GM12878 (cell line): Measurements from ENCODE around the gene CHCHD6. TPM values are rescaled to one million over a fixed set of nuclear protein-coding genes. Genes with fewer than 3 reads are reported as not detected.

Experiments
- ATAC-seq: fragments of 200-7000 bp; cut with Tn5 transposase; 3 replicates; pipeline ENCODE4 v1.9.1; 2020; ENCODE audit warnings: mild to moderate bottlenecking, moderate library complexity
- BruUV-seq: library from RNA; stranded (reverse); fragments of 400-500 nt; replicated peaks from 2 replicates; lab custom pipeline; 2021; lab: Mats Ljungman, UMichigan
- CTCF ChIA-PET: fragments of 300-600 bp; sonication (Branson Sonifier 250); formaldehyde crosslinking; extraction: SDS; loops from one replicate; lab custom pipeline; 2021; ENCODE audit warnings: inconsistent platforms; lab: Yijun Ruan, JAX
- POLR2A ChIA-PET: fragments of 350-600 bp; formaldehyde crosslinking; extraction: SDS; loops from one replicate; lab custom pipeline; 2021; ENCODE audit warnings: inconsistent platforms; lab: Charles Lee
- RAD21 ChIA-PET: fragments of 300-600 bp; sonication (Branson Sonifier 250); formaldehyde crosslinking; loops from one replicate; lab custom pipeline; 2023; ENCODE audit warnings: antibody characterized with exemption; ENCODE audit not compliant: unreplicated experiment; lab: Charles Lee
- SMC1A ChIA-PET: fragments of 300-600 bp; sonication (Branson Sonifier 250); formaldehyde crosslinking; loops from one replicate; lab custom pipeline; 2023; ENCODE audit not compliant: unreplicated experiment, uncharacterized antibody; lab: Charles Lee
- DNase-seq: peaks from one replicate; pipeline ENCODE4 v3.0.0-alpha.2; 2011; ENCODE audit warnings: low read depth, low spot score
- FAIRE-seq: peaks from 3 replicates; lab custom pipeline; 2011; peaks lifted over from hg19 to GRCh38; lab: Jason Lieb, UNC
- H2AFZ ChIP-seq: 2 replicates; pipeline ENCODE4 v1.6.0; 2011; ENCODE audit warnings: low read depth, low read length, control low read depth; ENCODE audit not compliant: control insufficient read depth
- H3K27ac ChIP-seq: 2 replicates; pipeline ENCODE4 v1.5.1; 2011; ENCODE audit warnings: control low read depth; ENCODE audit not compliant: control insufficient read depth, insufficient read depth
- H3K27me3 ChIP-seq, 2 experiments: replicated peaks in 1 of 2; 2 replicates each; pipeline versions ENCODE4 v1.6.0 to v1.6.1; 2011; ENCODE audit warnings: low read length in 1 of 2; ENCODE audit not compliant: control insufficient read depth in 2 of 2, insufficient read depth in 2 of 2
- H3K36me3 ChIP-seq, 2 experiments: 2 replicates each; pipeline ENCODE4 v1.5.1; 2011; ENCODE audit warnings: low read length in 1 of 2; ENCODE audit not compliant: control insufficient read depth in 2 of 2, insufficient read depth in 2 of 2
- H3K4me1 ChIP-seq: 2 replicates; pipeline ENCODE4 v1.6.1; 2011; ENCODE audit warnings: mild to moderate bottlenecking, low read length, moderate library complexity, mixed read lengths; ENCODE audit not compliant: control insufficient read depth, insufficient read depth
- H3K4me2 ChIP-seq: 2 replicates; pipeline ENCODE4 v1.6.0; 2011; ENCODE audit warnings: control low read depth; ENCODE audit not compliant: control insufficient read depth, insufficient read depth
- H3K4me3 ChIP-seq: fragments of 200-600 bp; sonication (generic); 2 replicates; pipeline ENCODE4 v1.5.1; 2016
- H3K79me2 ChIP-seq: 2 replicates; pipeline ENCODE4 v1.6.0; 2011; ENCODE audit warnings: low read length; ENCODE audit not compliant: control insufficient read depth, insufficient read depth
- H3K9ac ChIP-seq: 2 replicates; pipeline ENCODE4 v1.8.0; 2011; ENCODE audit warnings: low read length, control low read depth, mixed read lengths; ENCODE audit not compliant: control insufficient read depth, insufficient read depth
- H3K9me3 ChIP-seq: replicated peaks from 3 replicates; pipeline ENCODE4 v1.5.1; 2011; ENCODE audit warnings: mild to moderate bottlenecking, low read length; ENCODE audit not compliant: control insufficient read depth, insufficient read depth
- H4K20me1 ChIP-seq: 2 replicates; pipeline ENCODE4 v1.6.0; 2011; ENCODE audit not compliant: control insufficient read depth, insufficient read depth
- HDGF ChIP-seq: fragments of 450-650 bp; IDR thresholded peaks from 2 replicates; pipeline ENCODE4 v1.6.1; 2016; ENCODE audit warnings: antibody characterized with exemption
- POLR2AphosphoS5 ChIP-seq: IDR thresholded peaks from 2 replicates; pipeline ENCODE4 v1.6.1; 2011; ENCODE audit warnings: mild to moderate bottlenecking, low read length, inconsistent platforms
- TCF3 ChIP-seq: IDR thresholded peaks from 2 replicates; pipeline ENCODE4 v1.6.1; 2012; ENCODE audit warnings: low read depth, mild to moderate bottlenecking, low read length, borderline replicate concordance; ENCODE audit not compliant: insufficient read depth
- WGBS: methylation state at CpG from one replicate; pipeline ENCODE4 v1.1.6; 2016; ENCODE audit warnings: low lambda C conversion rate; ENCODE audit not compliant: insufficient replicate concordance, insufficient coverage; ENCODE audit errors: missing lambda C conversion rate; 5-methylcytosine and 5-hydroxymethylcytosine counted together
- in situ Hi-C: fragments of 300-500 bp; cut with MboI; formaldehyde crosslinking; loops from 9 replicates; pipeline ENCODE4 v1.14.3; 2018; ENCODE audit warnings: mixed read lengths
- intact Hi-C: fragments of 100-400 bp; cut with micrococcal nuclease; formaldehyde crosslinking; loops from one replicate; pipeline ENCODE4 v1.14.2; 2022; ENCODE audit not compliant: unreplicated experiment
- polyA plus RNA-seq, 11 experiments: library from polyadenylated mRNA; depleted of rRNA in 4 of 11; unstranded in 6 of 11; stranded (reverse) in 5 of 11; fragments of >200 nt; fragmentation: Nextera tagmentation in 4 of 11; fragmentation: Illumina TruSeq in 1 of 11; extraction: Ambion mirVana in 4 of 11; extraction: Trizol in 1 of 11; gene quantifications; 1 replicate in 1 of 11; 2 replicates in 10 of 11; pipeline versions ENCODE4 v1.2.1 to v1.2.3, GENCODE V29; 2011 to 2016; ENCODE audit warnings: inconsistent platforms in 2 of 11, missing spikeins in 2 of 11, low read depth in 1 of 11
- total RNA-seq, 4 experiments: library from RNA; depleted of rRNA in 3 of 4; stranded (reverse); fragments of >200 nt in 3 of 4; fragmentation: Illumina TruSeq in 1 of 4; extraction: Trizol in 1 of 4; gene quantifications; 2 replicates each; pipeline versions ENCODE4 v1.2.1 to v1.2.3, GENCODE V29; 2013 to 2021
- TF ChIP-seq, protein P1 (sequence below): fragments of 450-650 bp; IDR thresholded peaks from 2 replicates; pipeline ENCODE4 v1.6.1; 2017; ENCODE audit warnings: borderline replicate concordance
- TF ChIP-seq, protein P2 (sequence below): fragments of 450-650 bp; formaldehyde crosslinking; IDR thresholded peaks from 2 replicates; pipeline ENCODE4 v1.5.0; 2022; ENCODE audit warnings: mild to moderate bottlenecking, missing genetic modification characterization

Gene CHCHD6
- total and polyA plus RNA-seq, 10 of the 15 experiments (the other 5 are each of a cell fraction or from before 2014, with no cell fraction given) = 2.7 to 16.7 (median 12.3) TPM

DNA sequence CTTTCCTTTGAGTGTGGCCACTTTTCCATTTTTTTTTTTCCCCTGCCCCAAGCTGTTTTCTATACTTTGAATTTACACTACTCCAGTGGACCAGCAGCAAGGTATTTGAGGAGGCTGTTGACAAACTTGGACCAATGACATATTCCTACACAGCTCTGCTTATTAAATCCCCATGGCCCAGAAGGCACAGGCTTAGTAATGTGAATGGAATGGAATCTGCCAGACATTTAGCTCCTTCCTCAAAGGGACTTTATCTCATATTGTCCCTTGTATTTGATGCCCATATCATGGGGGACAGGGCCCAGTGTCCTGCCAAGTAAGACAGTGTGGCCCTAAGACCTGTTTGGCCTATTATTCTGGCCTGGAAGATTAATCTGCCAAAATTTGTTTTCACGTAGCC lies 107.5 kb downstream of the CHCHD6 start:
- no peaks in the 10 kb centered on the region for H3K36me3 ChIP-seq
- H2AFZ ChIP-seq = no peak overlapping the region
- ChIA-PET RAD21 (no interaction called here), CTCF (no interaction called here), POLR2A (no interaction called here), SMC1A (no interaction called here)
- intact Hi-C loops (no loop called here), in situ Hi-C loops (no loop called here)
- no peaks in the 10 kb centered on the region for H3K79me2 ChIP-seq
- no TSS peak for BruUV-seq
- no peaks in the 10 kb centered on the region for H3K4me1 ChIP-seq
- H3K4me3 ChIP-seq = no peak overlapping the region
- FAIRE-seq (no peak), DNase-seq (no peak), ATAC-seq (no peak)
- H3K4me2 ChIP-seq = no peak overlapping the region
- no peak overlapping the region for H3K9ac ChIP-seq
- H3K27ac ChIP-seq = no peak overlapping the region
- H4K20me1 ChIP-seq = no peaks in the 10 kb centered on the region
- no peaks in the 10 kb centered on the region for H3K9me3 ChIP-seq
- TF ChIP-seq TCF3 (no peak), HDGF (no peak), POLR2AphosphoS5 (no peak)
- TF ChIP-seq, protein P1, sequence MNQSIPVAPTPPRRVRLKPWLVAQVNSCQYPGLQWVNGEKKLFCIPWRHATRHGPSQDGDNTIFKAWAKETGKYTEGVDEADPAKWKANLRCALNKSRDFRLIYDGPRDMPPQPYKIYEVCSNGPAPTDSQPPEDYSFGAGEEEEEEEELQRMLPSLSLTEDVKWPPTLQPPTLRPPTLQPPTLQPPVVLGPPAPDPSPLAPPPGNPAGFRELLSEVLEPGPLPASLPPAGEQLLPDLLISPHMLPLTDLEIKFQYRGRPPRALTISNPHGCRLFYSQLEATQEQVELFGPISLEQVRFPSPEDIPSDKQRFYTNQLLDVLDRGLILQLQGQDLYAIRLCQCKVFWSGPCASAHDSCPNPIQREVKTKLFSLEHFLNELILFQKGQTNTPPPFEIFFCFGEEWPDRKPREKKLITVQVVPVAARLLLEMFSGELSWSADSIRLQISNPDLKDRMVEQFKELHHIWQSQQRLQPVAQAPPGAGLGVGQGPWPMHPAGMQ = no peak
- TF ChIP-seq, protein P2, sequence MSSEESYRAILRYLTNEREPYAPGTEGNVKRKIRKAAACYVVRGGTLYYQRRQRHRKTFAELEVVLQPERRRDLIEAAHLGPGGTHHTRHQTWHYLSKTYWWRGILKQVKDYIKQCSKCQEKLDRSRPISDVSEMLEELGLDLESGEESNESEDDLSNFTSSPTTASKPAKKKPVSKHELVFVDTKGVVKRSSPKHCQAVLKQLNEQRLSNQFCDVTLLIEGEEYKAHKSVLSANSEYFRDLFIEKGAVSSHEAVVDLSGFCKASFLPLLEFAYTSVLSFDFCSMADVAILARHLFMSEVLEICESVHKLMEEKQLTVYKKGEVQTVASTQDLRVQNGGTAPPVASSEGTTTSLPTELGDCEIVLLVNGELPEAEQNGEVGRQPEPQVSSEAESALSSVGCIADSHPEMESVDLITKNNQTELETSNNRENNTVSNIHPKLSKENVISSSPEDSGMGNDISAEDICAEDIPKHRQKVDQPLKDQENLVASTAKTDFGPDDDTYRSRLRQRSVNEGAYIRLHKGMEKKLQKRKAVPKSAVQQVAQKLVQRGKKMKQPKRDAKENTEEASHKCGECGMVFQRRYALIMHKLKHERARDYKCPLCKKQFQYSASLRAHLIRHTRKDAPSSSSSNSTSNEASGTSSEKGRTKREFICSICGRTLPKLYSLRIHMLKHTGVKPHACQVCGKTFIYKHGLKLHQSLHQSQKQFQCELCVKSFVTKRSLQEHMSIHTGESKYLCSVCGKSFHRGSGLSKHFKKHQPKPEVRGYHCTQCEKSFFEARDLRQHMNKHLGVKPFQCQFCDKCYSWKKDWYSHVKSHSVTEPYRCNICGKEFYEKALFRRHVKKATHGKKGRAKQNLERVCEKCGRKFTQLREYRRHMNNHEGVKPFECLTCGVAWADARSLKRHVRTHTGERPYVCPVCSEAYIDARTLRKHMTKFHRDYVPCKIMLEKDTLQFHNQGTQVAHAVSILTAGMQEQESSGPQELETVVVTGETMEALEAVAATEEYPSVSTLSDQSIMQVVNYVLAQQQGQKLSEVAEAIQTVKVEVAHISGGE (CRISPR knock-in tag) = no peak
- 92% methylated on average over 1 of the region's 1 CpG for WGBS
- H3K27me3 ChIP-seq = no peaks in the 10 kb centered on the region
